IMR-90 (cell line): ENCODE data around the gene NAA30. TPM values are rescaled to one million over a fixed set of nuclear protein-coding genes. Genes with fewer than 3 reads are reported as not detected.

Source experiments
- ATAC-seq: fragments of 200-7000 bp; cut with Tn5 transposase; 2 replicates; pipeline ENCODE4 v1.9.1; 2020; ENCODE audit warnings: low read depth, mild to moderate bottlenecking, moderate library complexity
- BruUV-seq: library from RNA; stranded (reverse); fragments of 400-500 nt; replicated peaks from 2 replicates; lab custom pipeline; 2021; lab: Mats Ljungman, UMichigan
- CTCF ChIA-PET: fragments of 300-600 bp; formaldehyde crosslinking; extraction: SDS; loops from one replicate; lab custom pipeline; 2021; ENCODE audit warnings: antibody characterized with exemption; lab: Yijun Ruan, JAX
- POLR2A ChIA-PET: fragments of 300-600 bp; sonication (Branson Sonifier 250); formaldehyde crosslinking; loops from one replicate; lab custom pipeline; 2022; ENCODE audit warnings: antibody characterized with exemption; ENCODE audit not compliant: unreplicated experiment; lab: Charles Lee
- DNase-seq: peaks from one replicate; pipeline ENCODE4 v3.0.0; 2013
- H2AFZ ChIP-seq: replicated peaks from 2 replicates; pipeline ENCODE3; 2013; ENCODE audit warnings: low read length, mild to moderate bottlenecking; ENCODE audit not compliant: poor library complexity
- H2AK5ac ChIP-seq: 2 replicates; pipeline ENCODE4 v1.6.1; 2013; ENCODE audit warnings: low read depth, low read length, inconsistent platforms
- H2AK9ac ChIP-seq: replicated peaks from 2 replicates; pipeline ENCODE3; 2013; ENCODE audit warnings: mild to moderate bottlenecking, low read depth, low read length, moderate library complexity; ENCODE audit not compliant: poor library complexity
- H2BK120ac ChIP-seq: 2 replicates; pipeline ENCODE4 v1.6.1; 2013; ENCODE audit warnings: low read depth, low read length, inconsistent platforms
- H2BK15ac ChIP-seq: 3 replicates; pipeline ENCODE4 v1.6.1; 2013; ENCODE audit warnings: low read depth, low read length, inconsistent platforms
- H2BK20ac ChIP-seq: 2 replicates; pipeline ENCODE4 v1.6.1; 2013; ENCODE audit warnings: low read depth, mild to moderate bottlenecking, inconsistent platforms, low read length, moderate library complexity
- H2BK5ac ChIP-seq: 2 replicates; pipeline ENCODE4 v1.6.1; 2013; ENCODE audit warnings: mild to moderate bottlenecking, low read depth, low read length, inconsistent platforms; ENCODE audit not compliant: poor library complexity, severe bottlenecking
- H3K14ac ChIP-seq: replicated peaks from 2 replicates; pipeline ENCODE4 v1.6.1; 2013; ENCODE audit warnings: low read depth, low read length, inconsistent platforms
- H3K18ac ChIP-seq: 2 replicates; pipeline ENCODE4 v1.6.1; 2013; ENCODE audit warnings: low read depth, low read length, control low read depth
- H3K23ac ChIP-seq: 2 replicates; pipeline ENCODE4 v1.6.1; 2013; ENCODE audit warnings: low read depth, low read length, inconsistent platforms
- H3K27ac ChIP-seq: 2 replicates; pipeline ENCODE4 v1.5.1; 2013; ENCODE audit warnings: mild to moderate bottlenecking, control low read depth, low read length; ENCODE audit not compliant: insufficient read depth
- H3K27me3 ChIP-seq: 2 replicates; pipeline ENCODE4 v1.6.1; 2013; ENCODE audit warnings: low read length; ENCODE audit not compliant: control insufficient read depth, insufficient read depth
- H3K36me3 ChIP-seq: 2 replicates; pipeline ENCODE4 v1.6.1; 2013; ENCODE audit warnings: low read length, mixed read lengths; ENCODE audit not compliant: control insufficient read depth, insufficient read depth
- H3K4ac ChIP-seq: 2 replicates; pipeline ENCODE4 v1.6.1; 2013; ENCODE audit warnings: low read depth, low read length, inconsistent platforms
- H3K4me1 ChIP-seq: 2 replicates; pipeline ENCODE4 v1.6.1; 2013; ENCODE audit warnings: low read length, mixed read lengths; ENCODE audit not compliant: control insufficient read depth, insufficient read depth
- H3K4me2 ChIP-seq: 2 replicates; pipeline ENCODE4 v1.6.1; 2013; ENCODE audit warnings: low read depth, mild to moderate bottlenecking, control low read depth, low read length, moderate library complexity
- H3K4me3 ChIP-seq: 2 replicates; pipeline ENCODE4 v1.5.1; 2013; ENCODE audit warnings: low read depth, mild to moderate bottlenecking, control low read depth, low read length, moderate library complexity; ENCODE audit not compliant: insufficient read depth
- H3K56ac ChIP-seq: 2 replicates; pipeline ENCODE4 v1.6.1; 2013; ENCODE audit warnings: low read length, inconsistent platforms; ENCODE audit not compliant: insufficient read depth; ENCODE audit errors: extremely low read depth
- H3K79me1 ChIP-seq, 2 experiments: 2 replicates each; pipeline ENCODE4 v1.6.1; 2013; ENCODE audit warnings: low read length in 2 of 2, inconsistent platforms in 1 of 2, low read depth in 1 of 2
- H3K9ac ChIP-seq: 2 replicates; pipeline ENCODE4 v1.6.1; 2013; ENCODE audit warnings: low read depth, low read length, control low read depth
- H3K9me1 ChIP-seq: 2 replicates; pipeline ENCODE4 v1.6.1; 2013; ENCODE audit warnings: low read length, inconsistent platforms; ENCODE audit not compliant: insufficient read depth
- H3K9me3 ChIP-seq: 2 replicates; pipeline ENCODE4 v1.6.1; 2013; ENCODE audit warnings: low read length; ENCODE audit not compliant: control insufficient read depth, insufficient read depth
- H4K20me1 ChIP-seq: 2 replicates; pipeline ENCODE4 v1.6.1; 2013; ENCODE audit warnings: low read length, inconsistent platforms; ENCODE audit not compliant: insufficient read depth
- H4K5ac ChIP-seq: 2 replicates; pipeline ENCODE4 v1.6.1; 2013; ENCODE audit warnings: mild to moderate bottlenecking, low read depth, low read length, control low read depth
- H4K8ac ChIP-seq, 2 experiments: 2 replicates each; pipeline ENCODE4 v1.6.1; 2013; ENCODE audit warnings: low read depth in 2 of 2, low read length in 2 of 2, control low read depth in 1 of 2, inconsistent platforms in 1 of 2
- H4K91ac ChIP-seq: 2 replicates; pipeline ENCODE4 v1.6.1; 2013; ENCODE audit warnings: low read depth, low read length, inconsistent platforms; ENCODE audit not compliant: insufficient read depth
- BHLHE40 ChIP-seq: fragments of 150-350 bp; IDR thresholded peaks from 2 replicates; pipeline ENCODE4 v1.6.1; 2016; ENCODE audit warnings: mild to moderate bottlenecking, low read depth, low read length
- CEBPB ChIP-seq: IDR thresholded peaks from 2 replicates; pipeline ENCODE4 v1.6.1; 2012; ENCODE audit warnings: low read depth, low read length, improper control_type of control experiment
- CHD1 ChIP-seq: IDR thresholded peaks from 2 replicates; pipeline ENCODE4 v1.6.1; 2012; ENCODE audit warnings: low read depth, low read length, improper control_type of control experiment
- CTCF ChIP-seq: conservative IDR thresholded peaks from 2 replicates; pipeline ENCODE4 v1.5.1; 2012; ENCODE audit warnings: mild to moderate bottlenecking, low read depth, low read length, improper control_type of control experiment
- ELK1 ChIP-seq: fragments of 150-350 bp; IDR thresholded peaks from 2 replicates; pipeline ENCODE4 v1.6.1; 2016; ENCODE audit warnings: low read depth, mild to moderate bottlenecking, low read length, moderate library complexity, borderline replicate concordance
- FOS ChIP-seq: fragments of 150-350 bp; IDR thresholded peaks from 2 replicates; pipeline ENCODE4 v1.6.1; 2016; ENCODE audit warnings: low read depth, low read length
- MAFK ChIP-seq: IDR thresholded peaks from 2 replicates; pipeline ENCODE4 v1.6.1; 2012; ENCODE audit warnings: low read depth, low read length, improper control_type of control experiment
- MAZ ChIP-seq: IDR thresholded peaks from 2 replicates; pipeline ENCODE4 v1.6.1; 2012; ENCODE audit warnings: low read depth, mild to moderate bottlenecking, low read length, improper control_type of control experiment, moderate library complexity, borderline replicate concordance
- MXI1 ChIP-seq: IDR thresholded peaks from 2 replicates; pipeline ENCODE4 v1.6.1; 2012; ENCODE audit warnings: low read depth, mild to moderate bottlenecking, low read length, moderate library complexity, borderline replicate concordance
- NFE2L2 ChIP-seq: fragments of 150-350 bp; IDR thresholded peaks from 2 replicates; pipeline ENCODE4 v1.6.1; 2016; ENCODE audit warnings: low read depth, mild to moderate bottlenecking, low read length
- POLR2A ChIP-seq: IDR thresholded peaks from 2 replicates; pipeline ENCODE4 v1.6.1; 2012; ENCODE audit warnings: mild to moderate bottlenecking, low read depth, low read length
- RAD21 ChIP-seq: IDR thresholded peaks from 2 replicates; pipeline ENCODE4 v1.6.1; 2012; ENCODE audit warnings: low read length, improper control_type of control experiment
- RCOR1 ChIP-seq: IDR thresholded peaks from 2 replicates; pipeline ENCODE4 v1.6.1; 2012; ENCODE audit warnings: mild to moderate bottlenecking, low read length, improper control_type of control experiment; ENCODE audit not compliant: insufficient replicate concordance
- RFX5 ChIP-seq: IDR thresholded peaks from 2 replicates; pipeline ENCODE4 v1.8.0; 2012; ENCODE audit warnings: low read depth, mild to moderate bottlenecking, low read length, moderate library complexity
- SMC3 ChIP-seq: fragments of 150-350 bp; IDR thresholded peaks from 2 replicates; pipeline ENCODE4 v1.6.1; 2016; ENCODE audit warnings: low read depth, mild to moderate bottlenecking, antibody characterized with exemption, low read length, moderate library complexity
- WGBS, 2 experiments: methylation state at CpG; one replicate each; pipeline versions ENCODE4 v1.1.5 to v1.1.7; 2013; ENCODE audit warnings: missing lambda C conversion rate in 2 of 2; ENCODE audit not compliant: insufficient read length in 1 of 2; ENCODE audit errors: extremely low coverage in 2 of 2; 5-methylcytosine and 5-hydroxymethylcytosine counted together
- dilution Hi-C: fragments of 300-500 bp; cut with HindIII; formaldehyde crosslinking; loops from one replicate; pipeline ENCODE4 v1.14.3; 2018; ENCODE audit warnings: low sequenced_read_pairs; ENCODE audit not compliant: unreplicated experiment
- in situ Hi-C: fragments of 300-500 bp; cut with MboI; formaldehyde crosslinking; loops from 3 replicates; pipeline ENCODE4 v1.14.3; 2019; ENCODE audit warnings: low sequenced_read_pairs, inconsistent platforms, mixed read lengths
- intact Hi-C: fragments of 100-400 bp; cut with micrococcal nuclease; formaldehyde crosslinking; loops from 2 replicates; pipeline ENCODE4 v1.10.0; 2022
- polyA plus RNA-seq, 3 experiments: library from polyadenylated mRNA; depleted of rRNA; stranded (reverse); fragments of >200 nt; gene quantifications; 2 replicates each; pipeline ENCODE4 v1.2.3, GENCODE V29; 2012; ENCODE audit warnings: low replicate concordance in 1 of 3
- total RNA-seq: library from RNA; depleted of rRNA; stranded (reverse); fragments of >200 nt; gene quantifications from 2 replicates; pipeline ENCODE4 v1.2.3, GENCODE V29; 2012
- TF ChIP-seq, protein P1 (sequence below): fragments of 150-350 bp; IDR thresholded peaks from 2 replicates; pipeline ENCODE4 v1.6.1; 2017; ENCODE audit warnings: mild to moderate bottlenecking, antibody characterized with exemption, low read length, low read depth

NAA30 gene
- total and polyA plus RNA-seq, 2 of the 4 experiments (the other 2 are of a cell fraction), result 5.8 to 24.4 TPM

GRCh38 chr14:57413849-57414248 lies 23.5 kb downstream of the NAA30 start:
- dilution Hi-C loops (no loop called here), intact Hi-C loops (no loop called here), in situ Hi-C loops (no loop called here)
- ATAC-seq (no peak), DNase-seq (no peak)
- Histone ChIP-seq H3K9me1 (no peaks in the 10 kb centered on the region), H3K23ac (no peak overlapping the region), H3K27me3 (no peaks in the 10 kb centered on the region), H2BK5ac (no peak overlapping the region), H3K14ac (no peak overlapping the region), H3K27ac (no peak overlapping the region), H4K20me1 (no peaks in the 10 kb centered on the region), H3K79me1 (peaks cover 3 to 4% of the 10 kb centered on the region in 2 experiments; a peak in 2 of 4 replicates), H3K9ac (no peak overlapping the region), H2BK20ac (no peak overlapping the region), H3K4ac (no peak overlapping the region), H3K36me3 (peaks cover 4% of the 10 kb centered on the region), H2BK120ac (no peak overlapping the region), H4K8ac (no peak overlapping the region), H2AK5ac (no peak overlapping the region), H3K4me3 (no peak overlapping the region), H3K4me2 (no peak overlapping the region), H3K18ac (no peak overlapping the region), H2AK9ac (no peak overlapping the region), H3K56ac (no peak overlapping the region), H2BK15ac (no peak overlapping the region), H4K91ac (no peak overlapping the region), H3K4me1 (no peaks in the 10 kb centered on the region), H3K9me3 (no peaks in the 10 kb centered on the region), H4K5ac (no peak overlapping the region), H2AFZ (no peak overlapping the region)
- ChIA-PET CTCF (interaction anchor here (0.5 kb wide), 1 partner anchor 97 kb away, joined by 3 read pairs; no protein-coding TSS in a partner anchor), POLR2A (no interaction called here)
- no TSS peak for BruUV-seq
- WGBS, 2 experiments, result no CpG with 5 or more reads among the region's 2 CpGs
- no peak for TF ChIP-seq POLR2A
- TF ChIP-seq MXI1, result no peak
- TF ChIP-seq, protein P1, sequence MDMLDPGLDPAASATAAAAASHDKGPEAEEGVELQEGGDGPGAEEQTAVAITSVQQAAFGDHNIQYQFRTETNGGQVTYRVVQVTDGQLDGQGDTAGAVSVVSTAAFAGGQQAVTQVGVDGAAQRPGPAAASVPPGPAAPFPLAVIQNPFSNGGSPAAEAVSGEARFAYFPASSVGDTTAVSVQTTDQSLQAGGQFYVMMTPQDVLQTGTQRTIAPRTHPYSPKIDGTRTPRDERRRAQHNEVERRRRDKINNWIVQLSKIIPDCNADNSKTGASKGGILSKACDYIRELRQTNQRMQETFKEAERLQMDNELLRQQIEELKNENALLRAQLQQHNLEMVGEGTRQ, result no peak
- TF ChIP-seq RFX5, result no peak
- no peak for TF ChIP-seq CEBPB
- TF ChIP-seq MAZ, result no peak
- no peak for TF ChIP-seq RAD21
- no peak for TF ChIP-seq BHLHE40
- TF ChIP-seq MAFK, result no peak
- no peak for TF ChIP-seq CTCF
- TF ChIP-seq SMC3, result no peak
- TF ChIP-seq CHD1, result no peak
- TF ChIP-seq FOS, result no peak
- no peak for TF ChIP-seq NFE2L2
- TF ChIP-seq ELK1, result no peak
- TF ChIP-seq RCOR1, result no peak
